ENCODE measurements around the gene RPS6KA4. TPM values are rescaled to one million over a fixed set of nuclear protein-coding genes. Genes with fewer than 3 reads are reported as not detected.

Gene RPS6KA4
- total RNA-seq, 1 experiment from 2014 or later: 24.5 TPM

GRCh38 chr11:64407630-64408029 is 48.7 kb downstream of the RPS6KA4 start:
- intact Hi-C loops (cut with micrococcal nuclease; ENCODE audit: unreplicated experiment): no loop called here
- no peak for DNase-seq (ENCODE audit: low spot score)
- ChIA-PET POLR2A (ENCODE audit: low non-redundant PET) (no interaction called here), CTCF (no interaction called here)
- no peaks in the 10 kb centered on the region for H3K36me3 ChIP-seq (ENCODE audit: insufficient read depth, low read length, poor library complexity, severe bottlenecking)
- peaks cover 7% of the 10 kb centered on the region for H3K27me3 ChIP-seq (replicated peaks; ENCODE audit: insufficient read depth, low read depth, low read length, poor library complexity)
- TF ChIP-seq CTCF (conservative IDR thresholded peaks at IDR 0.05; ENCODE audit: low read depth, low read length) (no peak), EZH2 (IDR thresholded peaks at IDR 0.05; ENCODE audit: borderline replicate concordance, low read depth, low read length, poor library complexity, severe bottlenecking) (no peak)
- no peak overlapping the region for H3K4me3 ChIP-seq (ENCODE audit: low read depth, low read length, poor library complexity, severe bottlenecking)
- no peak overlapping the region for H3K27ac ChIP-seq (ENCODE audit: low read depth, low read length, poor library complexity, severe bottlenecking)
- no peaks in the 10 kb centered on the region for H3K4me1 ChIP-seq (ENCODE audit: insufficient read depth, low read length, poor library complexity, severe bottlenecking)
- no TSS peak for BruUV-seq (replicated peaks)
- no peaks in the 10 kb centered on the region for H3K9me3 ChIP-seq (ENCODE audit: low read depth, low read length, poor library complexity, severe bottlenecking)

GRCh38 chr11:64409278-64409677 is 50.3 kb downstream of the RPS6KA4 start:
- POLR2A ChIA-PET (ENCODE audit: low non-redundant PET): no interaction called here
- no peak for DNase-seq (ENCODE audit: low spot score)
- H3K4me3 ChIP-seq (ENCODE audit: low read depth, low read length, poor library complexity, severe bottlenecking): no peak overlapping the region
- H3K9me3 ChIP-seq (ENCODE audit: low read depth, low read length, poor library complexity, severe bottlenecking): no peaks in the 10 kb centered on the region
- no peaks in the 10 kb centered on the region for H3K4me1 ChIP-seq (ENCODE audit: insufficient read depth, low read length, poor library complexity, severe bottlenecking)
- no peaks in the 10 kb centered on the region for H3K36me3 ChIP-seq (ENCODE audit: insufficient read depth, low read length, poor library complexity, severe bottlenecking)
- no peak overlapping the region for H3K27ac ChIP-seq (ENCODE audit: low read depth, low read length, poor library complexity, severe bottlenecking)
- CTCF ChIA-PET: no interaction called here
- BruUV-seq (replicated peaks): no TSS peak
- H3K27me3 ChIP-seq (replicated peaks; ENCODE audit: insufficient read depth, low read depth, low read length, poor library complexity): peaks cover 1% of the 10 kb centered on the region
- TF ChIP-seq EZH2 (IDR thresholded peaks at IDR 0.05; ENCODE audit: borderline replicate concordance, low read depth, low read length, poor library complexity, severe bottlenecking) (no peak), CTCF (conservative IDR thresholded peaks at IDR 0.05; ENCODE audit: low read depth, low read length) (no peak)
- intact Hi-C loops (cut with micrococcal nuclease; ENCODE audit: unreplicated experiment): no loop called here

GRCh38 chr11:64409707-64410403 is 50.9 kb downstream of the RPS6KA4 start:
- no TSS peak for BruUV-seq (replicated peaks)
- H3K9me3 ChIP-seq (ENCODE audit: low read depth, low read length, poor library complexity, severe bottlenecking): no peaks in the 10 kb centered on the region
- DNase-seq (ENCODE audit: low spot score): no peak
- H3K36me3 ChIP-seq (ENCODE audit: insufficient read depth, low read length, poor library complexity, severe bottlenecking): no peaks in the 10 kb centered on the region
- ChIA-PET CTCF (interaction anchor here (0.9 kb wide), 1 partner anchor 39 kb away, joined by 3 read pairs; no protein-coding TSS in a partner anchor), POLR2A (ENCODE audit: low non-redundant PET) (no interaction called here)
- H3K4me3 ChIP-seq (ENCODE audit: low read depth, low read length, poor library complexity, severe bottlenecking): no peak overlapping the region
- H3K27ac ChIP-seq (ENCODE audit: low read depth, low read length, poor library complexity, severe bottlenecking): no peak overlapping the region
- TF ChIP-seq EZH2 (IDR thresholded peaks at IDR 0.05; ENCODE audit: borderline replicate concordance, low read depth, low read length, poor library complexity, severe bottlenecking): no peak
- TF ChIP-seq CTCF (conservative IDR thresholded peaks at IDR 0.05; ENCODE audit: low read depth, low read length): no peak
- intact Hi-C loops (cut with micrococcal nuclease; ENCODE audit: unreplicated experiment): no loop called here
- H3K4me1 ChIP-seq (ENCODE audit: insufficient read depth, low read length, poor library complexity, severe bottlenecking): no peaks in the 10 kb centered on the region
- no peaks in the 10 kb centered on the region for H3K27me3 ChIP-seq (replicated peaks; ENCODE audit: insufficient read depth, low read depth, low read length, poor library complexity)

All from A673 (cell line).